Common myeloid progenitor, CD34-positive (primary cell): ENCODE measurements around the gene SORL1-AS1.

ENCODE experiments used
- CTCF ChIA-PET: fragments of 350-600 bp; sonication (Branson Sonifier 250); formaldehyde crosslinking; loops from one replicate; lab custom pipeline; 2021; ENCODE audit warnings: antibody characterized with exemption; lab: Charles Lee
- POLR2A ChIA-PET: fragments of 350-600 bp; sonication (Branson Sonifier 250); formaldehyde crosslinking; loops from one replicate; lab custom pipeline; 2021; ENCODE audit warnings: antibody characterized with exemption; lab: Charles Lee
- DNase-seq, 3 donors: peaks; one replicate each; pipeline versions ENCODE4 v3.0.0 to v3.0.0-alpha.2; 2013
- H3K27ac ChIP-seq, 2 experiments: 1 replicate in 1 of 2; 2 replicates in 1 of 2; pipeline ENCODE4 v1.7.0; 2013; ENCODE audit warnings: inconsistent platforms in 2 of 2, low read length in 2 of 2, mild to moderate bottlenecking in 2 of 2, low read depth in 1 of 2, moderate library complexity in 1 of 2; ENCODE audit not compliant: severe bottlenecking in 2 of 2, insufficient read depth in 1 of 2, poor library complexity in 1 of 2
- H3K27me3 ChIP-seq, 5 experiments: replicated peaks in 2 of 5; 1 replicate in 3 of 5; 2 replicates in 2 of 5; pipeline versions ENCODE4 v1.6.1 to v1.7.0; 2013; ENCODE audit warnings: low read length in 4 of 5, mild to moderate bottlenecking in 2 of 5, moderate library complexity in 2 of 5, inconsistent platforms in 1 of 5; ENCODE audit not compliant: insufficient read depth in 5 of 5, control insufficient read depth in 4 of 5
- H3K36me3 ChIP-seq, 4 experiments: 1 replicate in 2 of 4; 2 replicates in 2 of 4; pipeline versions ENCODE4 v1.6.1 to v1.7.0; 2013; ENCODE audit warnings: low read length in 3 of 4, control low read depth in 1 of 4, mild to moderate bottlenecking in 1 of 4; ENCODE audit not compliant: control insufficient read depth in 4 of 4, insufficient read depth in 4 of 4
- H3K4me1 ChIP-seq, 4 experiments: 1 replicate in 3 of 4; 2 replicates in 1 of 4; pipeline versions ENCODE4 v1.6.1 to v1.7.1; 2013; ENCODE audit warnings: low read length in 3 of 4, mild to moderate bottlenecking in 3 of 4, control low read depth in 1 of 4, inconsistent platforms in 1 of 4, moderate library complexity in 1 of 4; ENCODE audit not compliant: control insufficient read depth in 4 of 4, insufficient read depth in 4 of 4; ENCODE audit errors: control extremely low read depth in 1 of 4
- H3K4me3 ChIP-seq, 7 experiments: 1 replicate in 4 of 7; 2 replicates in 3 of 7; pipeline versions ENCODE4 v1.5.1 to v1.7.0; 2013; ENCODE audit warnings: mild to moderate bottlenecking in 7 of 7, low read length in 6 of 7, moderate library complexity in 6 of 7, inconsistent platforms in 2 of 7, low read depth in 2 of 7, control low read depth in 1 of 7; ENCODE audit not compliant: insufficient read depth in 4 of 7, control insufficient read depth in 1 of 7; ENCODE audit errors: extremely low read depth in 1 of 7
- H3K9me3 ChIP-seq, 5 experiments: 1 replicate in 4 of 5; 2 replicates in 1 of 5; pipeline versions ENCODE4 v1.6.1 to v1.7.1; 2013; ENCODE audit warnings: low read length in 4 of 5, mild to moderate bottlenecking in 2 of 5, inconsistent platforms in 1 of 5, low read depth in 1 of 5, moderate library complexity in 1 of 5; ENCODE audit not compliant: control insufficient read depth in 4 of 5, insufficient read depth in 2 of 5; ENCODE audit errors: control extremely low read depth in 1 of 5
- WGBS: methylation state at CpG from one replicate; pipeline ENCODE4 v1.1.5; 2013; ENCODE audit not compliant: insufficient coverage; 5-methylcytosine and 5-hydroxymethylcytosine counted together

Gene SORL1-AS1

GRCh38 chr11:121417607-121418006, 35.2 kb downstream of the SORL1-AS1 start:
- POLR2A ChIA-PET, result interaction anchor here (0.8 to 1.4 kb wide), 7 partner anchors 12 to 171 kb away, joined by 3 to 4 read pairs (median 3); no protein-coding TSS in a partner anchor
- Histone ChIP-seq H3K27me3 (no peaks in the 10 kb centered on the region), H3K4me1 (peaks cover 25 to 82% (median 51%) of the 10 kb centered on the region in 4 experiments), H3K36me3 (no peaks in the 10 kb centered on the region), H3K27ac (peak overlapping the region in 1 of 2 experiments; percentile 6), H3K4me3 (peak overlapping the region in 1 of 7 experiments; percentile 5), H3K9me3 (no peaks in the 10 kb centered on the region)
- WGBS, result no CpG with 5 or more reads among the region's 2 CpGs
- CTCF ChIA-PET, result interaction anchor here (0.6 to 1.7 kb wide), 9 partner anchors 10 to 110 kb away, joined by 3 to 8 read pairs (median 3); no protein-coding TSS in a partner anchor
- no peak for DNase-seq

GRCh38 chr11:121417055-121417551, 35.7 kb downstream of the SORL1-AS1 start:
- peak overlapping the region in 1 of 2 experiments; percentile 6 for H3K27ac ChIP-seq
- no peaks in the 10 kb centered on the region for H3K27me3 ChIP-seq
- ChIA-PET CTCF (interaction anchor here (0.6 to 1.7 kb wide), 8 partner anchors 10 to 111 kb away, joined by 3 to 8 read pairs (median 4); no protein-coding TSS in a partner anchor), POLR2A (interaction anchor here (0.8 to 1.4 kb wide), 7 partner anchors 12 to 172 kb away, joined by 3 to 4 read pairs (median 3); no protein-coding TSS in a partner anchor)
- no peaks in the 10 kb centered on the region for H3K9me3 ChIP-seq
- WGBS, result 0% methylated on average over 7 of the region's 7 CpGs
- H3K4me3 ChIP-seq, result no peak overlapping the region
- peak; percentile 99 to 100 (median 100) for DNase-seq
- H3K4me1 ChIP-seq, result peaks cover 25 to 78% (median 51%) of the 10 kb centered on the region in 4 experiments
- no peaks in the 10 kb centered on the region for H3K36me3 ChIP-seq

GRCh38 chr11:121415856-121416255, 36.9 kb downstream of the SORL1-AS1 start:
- peaks cover 20 to 66% (median 48%) of the 10 kb centered on the region in 4 experiments for H3K4me1 ChIP-seq
- DNase-seq, result no peak
- H3K4me3 ChIP-seq, result no peak overlapping the region
- 0% methylated on average over 1 of the region's 1 CpG for WGBS
- ChIA-PET CTCF (interaction anchor here (1.2 to 1.7 kb wide), 2 partner anchors 10 to 11 kb away, joined by 3 to 4 read pairs; no protein-coding TSS in a partner anchor), POLR2A (interaction anchor here (0.6 to 1.4 kb wide), 2 partner anchors 19 to 52 kb away, joined by 3 read pairs; no protein-coding TSS in a partner anchor)
- no peaks in the 10 kb centered on the region for H3K9me3 ChIP-seq
- H3K27me3 ChIP-seq, result no peaks in the 10 kb centered on the region
- H3K36me3 ChIP-seq, result no peaks in the 10 kb centered on the region
- no peak overlapping the region for H3K27ac ChIP-seq

GRCh38 chr11:121414141-121414913, 38.4 kb downstream of the SORL1-AS1 start:
- Histone ChIP-seq H3K36me3 (no peaks in the 10 kb centered on the region), H3K27me3 (no peaks in the 10 kb centered on the region), H3K4me3 (no peak overlapping the region), H3K4me1 (peaks cover 13 to 52% (median 43%) of the 10 kb centered on the region in 4 experiments), H3K9me3 (no peaks in the 10 kb centered on the region), H3K27ac (no peak overlapping the region)
- 87% methylated on average over 2 of the region's 2 CpGs for WGBS
- DNase-seq, result peak in 1 of 3 donors; percentile 31
- ChIA-PET CTCF (interaction anchor here (1.2 to 1.7 kb wide), 3 partner anchors 9 to 83 kb away, joined by 3 to 4 read pairs (median 3); no protein-coding TSS in a partner anchor), POLR2A (no interaction called here)

DNA sequence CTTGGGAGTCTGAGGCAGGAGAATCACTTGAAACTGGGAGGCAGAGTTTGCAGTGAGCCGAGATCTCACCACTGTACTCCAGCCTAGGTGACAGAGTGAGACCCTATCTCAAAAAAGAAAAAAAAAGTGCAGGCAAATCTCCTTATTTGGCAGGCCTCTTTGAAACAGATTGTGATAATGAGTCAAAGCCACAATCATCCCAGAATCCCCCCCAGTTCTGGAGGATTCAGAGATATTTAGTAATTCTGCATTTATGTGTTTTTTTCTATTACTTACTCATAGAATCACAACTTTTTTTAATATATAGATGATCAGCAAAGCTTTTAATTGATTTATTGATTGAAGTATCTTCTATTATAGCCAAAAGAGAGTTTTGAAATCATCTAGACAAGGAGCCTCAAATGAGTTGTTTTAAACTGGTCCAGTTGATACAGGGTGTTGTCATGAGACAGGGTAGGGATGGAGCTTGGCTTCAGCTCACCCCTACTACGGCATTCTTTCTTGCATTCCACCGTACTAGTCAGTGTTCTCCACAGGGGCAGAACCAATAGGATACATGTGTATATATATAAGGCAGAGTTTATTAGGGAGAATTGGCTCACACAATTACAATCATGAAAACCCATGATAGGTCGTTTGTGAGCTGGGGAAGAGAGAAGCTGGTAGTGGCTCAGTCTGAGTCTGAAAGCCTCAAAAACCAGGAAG, 39.9 kb downstream of the SORL1-AS1 start:
- peaks cover 11 to 37% (median 29%) of the 10 kb centered on the region in 4 experiments for H3K4me1 ChIP-seq
- H3K4me3 ChIP-seq, result no peak overlapping the region
- CTCF ChIA-PET, result interaction anchor here (0.7 to 1.2 kb wide), 2 partner anchors 52 to 82 kb away, joined by 3 read pairs; no protein-coding TSS in a partner anchor
- no peaks in the 10 kb centered on the region for H3K36me3 ChIP-seq
- 60% methylated on average over 2 of the region's 4 CpGs for WGBS
- POLR2A ChIA-PET, result no interaction called here
- no peaks in the 10 kb centered on the region for H3K27me3 ChIP-seq
- no peak for DNase-seq
- no peak overlapping the region for H3K27ac ChIP-seq
- no peaks in the 10 kb centered on the region for H3K9me3 ChIP-seq

DNA sequence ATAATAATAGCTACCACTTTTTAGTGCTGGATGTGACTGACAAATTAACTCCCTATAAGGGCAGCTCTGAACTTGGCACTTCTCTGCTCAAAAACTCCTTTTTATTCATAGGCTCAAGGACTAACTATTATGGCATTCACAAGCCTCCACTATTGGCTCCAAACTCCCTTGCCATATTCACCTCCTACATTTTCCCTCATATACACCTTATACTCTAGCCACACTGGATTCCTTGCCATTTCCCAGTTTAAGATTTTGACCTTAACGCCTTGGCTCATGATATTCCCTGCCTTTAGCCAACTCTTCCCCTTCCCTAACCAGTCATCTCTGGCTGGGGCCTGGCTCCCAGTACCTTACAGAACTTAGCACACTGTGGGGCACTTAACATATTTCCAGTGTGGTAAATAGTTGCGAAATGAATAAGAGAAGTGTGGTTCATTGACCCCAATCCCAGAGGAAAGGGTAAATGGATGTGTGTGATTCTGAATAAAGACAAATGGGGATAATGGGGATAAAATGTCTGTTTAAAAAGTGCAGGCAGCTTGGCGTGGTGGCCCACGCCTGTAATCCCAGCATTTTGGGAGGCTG, 40.7 kb downstream of the SORL1-AS1 start:
- DNase-seq, result no peak
- Histone ChIP-seq H3K4me3 (no peak overlapping the region), H3K4me1 (peaks cover 11 to 31% (median 22%) of the 10 kb centered on the region in 4 experiments), H3K27me3 (no peaks in the 10 kb centered on the region), H3K36me3 (no peaks in the 10 kb centered on the region), H3K27ac (no peak overlapping the region), H3K9me3 (no peaks in the 10 kb centered on the region)
- 96% methylated on average over 3 of the region's 4 CpGs for WGBS
- POLR2A ChIA-PET, result no interaction called here
- CTCF ChIA-PET, result no interaction called here
